NCI-H2107 treated with DMSO at 0.1 percent for 48 hours (cell line): ENCODE measurements around the gene MAPRE2.
A peak's percentile ranks its signal among the peaks of the same experiment; 100 is the strongest.

Experiments
- DNase-seq: peaks from one replicate; lab custom pipeline; 2025; ENCODE audit not compliant: unreplicated experiment; lab: John Stamatoyannopoulos, UW

MAPRE2 gene

GRCh38 chr18:35118641-35119040 is 77.4 kb downstream of the MAPRE2 start:
- DNase-seq, result no peak

GRCh38 chr18:35121038-35121437 is 79.8 kb downstream of the MAPRE2 start:
- DNase-seq, result no peak

GRCh38 chr18:35121531-35121930 is 80.3 kb downstream of the MAPRE2 start:
- DNase-seq, result peak; percentile 8

- DNase-seq, result peak; percentile 36
Measured at GRCh38 chr18:35122586-35123224, 81.5 kb downstream of the MAPRE2 start.

- no peak for DNase-seq
Measured at GRCh38 chr18:35123811-35124210, 82.6 kb downstream of the MAPRE2 start.

- no peak for DNase-seq
Measured at GRCh38 chr18:35127201-35127600, 86.0 kb downstream of the MAPRE2 start.

GRCh38 chr18:35128675-35129074 is 87.5 kb downstream of the MAPRE2 start:
- no peak for DNase-seq

GRCh38 chr18:35130236-35130635 is 89.0 kb downstream of the MAPRE2 start:
- no peak for DNase-seq

- DNase-seq, result no peak
Measured at GRCh38 chr18:35131387-35132020, 90.3 kb downstream of the MAPRE2 start.

- DNase-seq, result no peak
Measured at GRCh38 chr18:35132021-35132902, 91.0 kb downstream of the MAPRE2 start.

- no peak for DNase-seq
Measured at GRCh38 chr18:35134190-35134730, 93.0 kb downstream of the MAPRE2 start.

GRCh38 chr18:35134791-35135531 is 93.7 kb downstream of the MAPRE2 start:
- DNase-seq, result no peak

- DNase-seq, result no peak
Measured at GRCh38 chr18:35136248-35136647, 95.0 kb downstream of the MAPRE2 start.

GRCh38 chr18:35136885-35137284 is 95.7 kb downstream of the MAPRE2 start:
- no peak for DNase-seq

- DNase-seq, result no peak
Measured at GRCh38 chr18:35137632-35138031, 96.4 kb downstream of the MAPRE2 start.

GRCh38 chr18:35138773-35139172 is 97.6 kb downstream of the MAPRE2 start:
- no peak for DNase-seq

GRCh38 chr18:35139517-35139916 is 98.3 kb downstream of the MAPRE2 start:
- DNase-seq, result no peak

GRCh38 chr18:35141077-35141476 is 99.9 kb downstream of the MAPRE2 start:
- no peak for DNase-seq

GRCh38 chr18:35141567-35142274 is 100.5 kb downstream of the MAPRE2 start:
- DNase-seq, result peak; percentile 56

GRCh38 chr18:35142275-35142615 is 101.0 kb downstream of the MAPRE2 start:
- peak; percentile 56 for DNase-seq
